ENCODE results near the gene BTG1. TPM values are rescaled to one million over a fixed set of nuclear protein-coding genes. Genes with fewer than 3 reads are reported as not detected.

BTG1 gene
- total RNA-seq, 1 experiment from 2014 or later: 32.7 TPM

- H3K4ac ChIP-seq (ENCODE audit: low read depth, low read length): no peak overlapping the region
- Mint-ChIP-seq H3K27me3 (ENCODE audit: low read depth) (no peaks in the 10 kb centered on the region), H3K27ac (no peak overlapping the region), H3K4me3 (no peak overlapping the region), H3K36me3 (ENCODE audit: insufficient read depth in 1 of 3, low read depth in 3 of 3) (peaks cover 9 to 13% (median 12%) of the 10 kb centered on the region in 3 experiments), H3K4me1 (peaks cover 11 to 13% of the 10 kb centered on the region in 2 experiments), H3K9me3 (peaks cover 0 to 3% of the 10 kb centered on the region in 2 experiments; a peak in 1 of 5 replicates)
- H2AFZ ChIP-seq (ENCODE audit: low read length): no peak overlapping the region
- no peak overlapping the region for H3K14ac ChIP-seq (ENCODE audit: insufficient read depth, low read length)
- H4K20me1 ChIP-seq (ENCODE audit: control insufficient read depth, insufficient read depth, insufficient read length): no peaks in the 10 kb centered on the region
- no peak overlapping the region for H2BK15ac ChIP-seq (ENCODE audit: low read depth, low read length)
- no peaks in the 10 kb centered on the region for H3K79me1 ChIP-seq (ENCODE audit: insufficient read depth, low read depth, low read length, poor library complexity, severe bottlenecking)
- TF ChIP-seq CTCF (conservative IDR thresholded peaks at IDR 0.05): no peak
- H4K5ac ChIP-seq (ENCODE audit: insufficient read length, low read depth, low read length): no peak overlapping the region
- H3K27ac ChIP-seq (ENCODE audit: insufficient read length, low read depth, low read length): no peak overlapping the region
- no peaks in the 10 kb centered on the region for H3K4me1 ChIP-seq (ENCODE audit: insufficient read depth, low read length)
- no peak overlapping the region for H3K4me2 ChIP-seq (ENCODE audit: insufficient read depth, insufficient read length, low read length)
- H2BK120ac ChIP-seq (ENCODE audit: low read depth, low read length, poor library complexity, severe bottlenecking): no peak overlapping the region
- H2BK20ac ChIP-seq (ENCODE audit: low read depth, low read length, poor library complexity, severe bottlenecking): no peak overlapping the region
- no CpG with 5 or more reads among the region's 2 CpGs for WGBS (ENCODE audit: extremely low coverage, insufficient read length, low lambda C conversion rate)
- no peak overlapping the region for H3K9ac ChIP-seq (ENCODE audit: extremely low read depth, insufficient read length, low read length)
- DNase-seq: no peak
- no peak overlapping the region for H4K8ac ChIP-seq (replicated peaks; ENCODE audit: insufficient read length, low read depth, low read length)
- no peak overlapping the region for H3K23ac ChIP-seq (ENCODE audit: insufficient read length, low read depth, low read length)
- no peak overlapping the region for H3K56ac ChIP-seq (ENCODE audit: insufficient read length, low read depth, low read length)
- H4K91ac ChIP-seq (ENCODE audit: insufficient read length, low read depth, low read length): no peak overlapping the region
- H2BK5ac ChIP-seq (ENCODE audit: insufficient read length, low read length): no peak overlapping the region
- H3K9me3 ChIP-seq (ENCODE audit: control insufficient read depth, low read depth, low read length): no peaks in the 10 kb centered on the region
- no peak overlapping the region for H3K18ac ChIP-seq (ENCODE audit: insufficient read length, low read depth, low read length)
- no peaks in the 10 kb centered on the region for H3K79me2 ChIP-seq (ENCODE audit: insufficient read depth, low read length)
- no peak overlapping the region for H2BK12ac ChIP-seq (ENCODE audit: insufficient read length, low read depth, low read length)
- H3T11ph ChIP-seq (ENCODE audit: low read length): no peak overlapping the region
- no peaks in the 10 kb centered on the region for H3K27me3 ChIP-seq (ENCODE audit: insufficient read depth, low read length)
- no peaks in the 10 kb centered on the region for H3K23me2 ChIP-seq (ENCODE audit: insufficient read length, low read depth, low read length, poor library complexity, severe bottlenecking)
- no peak overlapping the region for H2AK5ac ChIP-seq (ENCODE audit: insufficient read length, low read length)
Measured at GRCh38 chr12:92114834-92115233, 30.8 kb downstream of the BTG1 start.
